NCI-H1092 treated with DMSO at 0.1 percent for 48 hours (cell line): ENCODE results near the gene COQ6.
A peak's percentile ranks its signal among the peaks of the same experiment; 100 is the strongest.
"Not testable (repeated sequence)": the region's sequence is repeated elsewhere in the genome, so short reads cannot be mapped to it uniquely, and the experiment has no call there.

Experiments
- DNase-seq: peaks from one replicate; lab custom pipeline; 2025; lab: John Stamatoyannopoulos, UW

COQ6 gene

DNA sequence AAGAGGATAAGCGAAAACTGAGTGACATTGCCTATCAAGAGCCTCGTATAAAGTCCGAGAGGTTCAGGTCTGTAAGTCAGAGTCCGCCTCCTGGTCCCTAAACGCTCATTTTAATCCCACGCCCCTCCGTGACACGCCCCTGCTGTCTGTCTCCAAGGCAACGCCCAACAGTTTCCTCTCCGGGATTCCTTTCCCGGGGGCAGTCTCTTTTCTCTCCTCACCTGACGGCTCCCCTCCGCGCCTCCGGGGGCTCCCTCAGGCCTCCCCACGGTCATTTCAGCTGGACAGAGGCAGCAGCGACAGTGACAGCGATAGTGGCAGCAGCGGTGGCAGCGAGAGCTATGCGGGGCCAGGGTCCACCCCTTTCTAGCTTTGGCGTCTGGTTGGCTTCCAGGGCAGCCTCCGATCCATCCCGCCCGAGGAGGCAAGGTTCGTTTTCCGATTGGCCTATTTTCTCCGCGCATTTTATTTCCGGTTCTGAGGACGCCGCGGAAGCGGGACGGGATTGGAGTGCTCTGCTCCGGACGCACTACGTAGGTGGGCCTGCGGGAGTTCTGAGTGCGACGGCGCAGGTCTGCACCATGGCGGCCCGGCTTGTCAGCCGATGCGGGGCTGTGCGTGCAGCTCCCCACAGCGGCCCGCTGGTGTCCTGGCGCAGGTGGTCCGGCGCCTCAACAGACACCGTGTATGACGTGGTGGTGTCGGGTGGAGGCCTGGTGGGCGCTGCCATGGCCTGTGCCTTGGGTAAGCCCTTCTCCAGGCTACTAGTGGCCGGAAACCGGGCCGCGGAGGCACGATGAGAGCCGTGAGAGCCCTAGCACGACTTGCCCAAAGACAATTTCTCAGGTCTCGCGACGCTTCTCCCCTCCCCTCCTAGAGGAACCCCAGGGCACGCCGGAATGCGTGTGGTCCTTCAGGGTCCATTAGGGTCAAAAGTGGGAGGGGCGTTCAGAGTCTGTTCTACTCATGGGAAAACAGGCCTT, at the start of gene COQ6, which contains the start of gene FAM161B:
COQ6 (plus strand) TSS at position 551 of the 983 bp plus-strand sequence; CDS start at position 582, 31 bp downstream.
FAM161B (minus strand) TSS at position 343 of the 983 bp plus-strand sequence; CDS start at position 275, 68 bp downstream.
- peak; percentile 97 for DNase-seq

- DNase-seq: no peak
Measured at GRCh38 chr14:73903028-73903427, 47.1 kb upstream of the COQ6 start.

DNA sequence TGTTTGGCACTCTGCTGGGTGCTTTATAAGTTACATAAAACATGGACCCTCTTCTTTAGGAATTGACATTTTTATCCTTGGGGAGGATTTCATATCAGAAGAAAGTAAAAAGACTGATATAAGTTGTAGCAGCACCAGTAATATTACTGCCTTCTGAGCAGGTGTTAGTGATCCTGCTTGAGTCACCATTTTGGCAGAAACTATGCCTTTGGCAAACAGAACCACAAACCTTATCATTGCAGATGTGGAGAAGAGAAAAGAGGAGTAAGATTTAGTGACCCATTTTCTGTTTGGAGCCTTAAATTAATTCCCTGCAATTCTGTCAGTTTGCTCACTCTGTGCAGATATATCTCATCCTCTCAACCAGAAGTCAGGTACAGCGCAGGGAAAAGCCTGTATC, 40.4 kb upstream of the COQ6 start:
- DNase-seq: no peak

DNA sequence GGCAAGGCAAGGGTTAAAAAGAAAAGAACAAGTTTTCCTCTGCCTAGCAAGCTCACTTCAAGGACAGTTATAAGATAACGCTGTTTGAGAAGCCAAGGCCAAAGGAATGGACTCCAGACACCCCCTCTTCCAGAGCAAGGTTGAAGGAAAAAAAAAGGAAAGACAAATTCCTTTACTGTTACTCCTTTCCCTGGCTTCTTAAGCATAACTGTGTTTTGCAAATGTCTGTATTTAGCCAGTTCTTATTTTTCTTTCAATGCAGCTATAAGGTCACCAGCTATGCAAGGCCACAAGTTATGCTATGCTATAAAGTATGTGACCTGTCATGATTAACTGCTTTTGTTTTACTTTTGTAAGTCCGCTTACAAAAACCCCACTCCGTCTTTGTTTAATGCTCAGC, 36.8 kb upstream of the COQ6 start:
- no peak for DNase-seq

DNA sequence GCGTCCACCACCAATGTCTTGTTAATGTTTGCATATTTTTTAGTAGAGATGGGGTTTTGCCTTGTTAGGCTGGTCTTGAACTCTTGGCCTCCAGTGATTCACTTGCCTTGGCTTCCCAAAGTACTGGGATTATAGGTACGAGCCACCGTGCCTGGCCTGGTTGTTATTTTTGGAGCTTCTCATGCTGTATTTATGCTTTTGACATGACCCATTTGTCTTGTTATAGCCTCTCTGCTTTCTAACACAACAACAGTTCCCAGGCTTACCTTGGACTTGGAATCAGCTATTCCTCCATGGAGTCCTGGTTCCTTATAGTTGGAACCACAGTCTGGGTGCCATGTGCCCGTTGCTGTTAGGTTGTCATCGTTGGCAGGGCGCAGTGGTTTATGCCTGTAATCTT, 33.8 kb upstream of the COQ6 start:
- no peak for DNase-seq

- DNase-seq: not testable (repeated sequence)
Measured at GRCh38 chr14:73919457-73919856, 30.6 kb upstream of the COQ6 start.

DNA sequence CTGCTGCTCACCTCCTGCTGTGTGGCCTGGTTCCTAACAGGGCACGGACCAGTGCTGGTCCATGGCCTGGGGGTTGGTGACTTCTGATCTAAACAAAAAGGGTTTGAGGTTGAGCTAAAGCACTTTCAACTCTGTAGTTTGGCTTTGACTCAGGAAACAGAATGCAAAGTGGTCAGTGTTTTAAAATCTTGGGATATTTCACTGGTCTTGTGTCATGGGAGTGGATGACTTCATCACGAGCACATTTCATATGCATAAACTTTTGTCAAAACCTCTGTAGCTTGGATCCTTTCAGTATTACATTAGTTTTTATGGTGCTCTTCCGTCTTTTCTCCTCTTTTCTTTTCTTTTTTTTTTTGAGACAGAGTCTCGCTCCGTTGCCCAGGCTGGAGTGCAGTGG, 25.8 kb upstream of the COQ6 start:
- DNase-seq: no peak

DNA sequence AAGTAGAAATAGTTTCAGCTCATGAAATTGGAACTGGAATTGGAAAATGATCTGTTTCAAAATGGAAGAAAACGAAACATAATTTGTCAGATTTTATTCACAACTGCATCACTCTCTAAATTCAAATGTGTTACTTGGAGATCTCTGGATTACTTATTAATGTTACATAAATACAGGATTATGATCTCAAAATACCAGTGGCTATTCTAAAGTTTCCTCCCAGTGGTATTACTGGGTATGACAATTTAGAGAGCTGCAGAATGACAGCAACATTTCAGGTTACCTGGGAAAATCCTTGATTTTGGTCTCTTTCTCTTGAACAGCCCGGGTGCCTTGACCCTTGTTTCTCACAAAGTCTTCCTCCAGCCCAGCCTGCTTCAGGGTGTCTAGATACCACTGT, 14.4 kb upstream of the COQ6 start:
- no peak for DNase-seq

- no peak for DNase-seq
Measured at GRCh38 chr14:73936548-73936947, 13.6 kb upstream of the COQ6 start.

DNA sequence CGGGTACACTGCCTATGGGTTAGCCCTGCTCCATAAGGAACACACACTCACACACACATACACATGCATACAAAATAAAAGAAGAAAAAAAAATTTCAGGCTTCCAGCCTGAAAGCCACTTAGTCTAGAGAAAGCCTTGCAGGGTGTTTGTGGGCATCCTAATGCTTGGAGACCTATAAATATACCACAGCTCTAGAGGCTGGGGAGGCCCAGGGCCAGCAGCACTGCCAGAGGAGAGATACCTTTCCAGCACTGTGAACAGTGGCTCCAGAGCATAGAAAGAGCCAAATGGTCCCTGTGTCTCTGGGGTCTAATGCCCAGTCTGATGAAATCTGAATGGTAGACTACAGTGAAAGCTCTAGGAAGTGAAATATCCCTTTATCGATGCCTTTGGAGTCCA, 13.1 kb upstream of the COQ6 start:
- DNase-seq: no peak

DNA sequence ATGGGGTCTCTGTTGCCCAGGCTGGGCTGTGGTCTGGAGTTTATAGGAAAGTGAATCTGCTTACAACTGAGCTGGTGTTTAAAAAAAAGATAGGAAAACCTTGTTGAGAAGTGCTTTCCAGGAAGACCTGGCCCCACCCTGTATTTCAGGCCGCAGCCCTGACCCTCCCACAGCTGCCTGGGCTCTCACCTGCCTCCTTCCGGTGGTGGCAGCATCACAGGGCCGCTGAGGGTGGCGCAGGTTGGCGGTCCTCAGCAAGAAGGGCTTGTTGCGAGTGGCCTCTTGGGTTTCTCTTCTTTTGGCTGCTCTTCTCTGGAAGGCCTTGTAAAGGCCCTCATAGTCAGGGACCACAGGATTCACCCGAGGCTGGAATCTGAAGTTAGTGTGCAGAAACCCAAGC, 7.9 kb upstream of the COQ6 start:
- no peak for DNase-seq

DNA sequence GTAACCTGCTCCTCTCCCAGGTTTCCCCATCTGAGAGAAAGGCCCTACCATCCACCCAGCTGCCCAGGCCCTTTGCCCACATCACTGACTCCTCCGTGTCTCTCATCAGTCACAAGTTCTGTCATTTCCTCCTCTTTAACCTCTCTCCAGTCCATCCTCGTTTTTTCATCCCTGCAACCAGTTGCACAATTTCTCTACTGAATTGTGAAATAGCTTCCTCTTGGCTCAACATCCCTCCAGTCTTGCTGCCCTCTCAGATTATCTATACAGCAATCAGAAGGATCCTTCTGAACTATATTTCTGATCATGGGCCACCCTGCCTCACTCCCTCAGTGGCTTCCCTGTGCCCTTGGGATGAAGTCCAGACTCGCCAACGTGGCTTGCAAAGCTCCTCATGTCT, 7.0 kb upstream of the COQ6 start:
- no peak for DNase-seq

GRCh38 chr14:73944432-73945158, 5.5 kb upstream of the COQ6 start:
- DNase-seq: no peak

GRCh38 chr14:73945159-73945670, 4.9 kb upstream of the COQ6 start:
- DNase-seq: no peak

GRCh38 chr14:73953731-73954130, 3.6 kb downstream of the COQ6 start:
- DNase-seq: no peak

DNA sequence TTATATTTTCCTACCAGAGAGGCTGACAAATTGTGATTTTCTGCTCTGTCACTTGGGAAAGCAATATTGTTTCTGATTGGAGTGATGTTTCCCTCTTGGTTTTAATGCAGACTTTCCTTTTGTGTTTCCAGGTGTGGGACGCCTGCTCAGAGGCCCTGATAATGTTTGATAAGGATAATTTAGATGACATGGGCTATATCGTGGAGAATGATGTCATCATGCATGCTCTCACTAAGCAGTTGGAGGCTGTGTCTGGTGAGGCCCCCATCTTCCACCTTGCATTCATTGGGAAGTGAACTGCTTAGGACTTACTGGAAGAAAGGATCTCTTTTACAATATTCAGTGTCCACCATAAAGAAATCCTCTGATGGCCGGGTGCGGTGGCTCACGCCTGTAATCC, 5.6 kb downstream of the COQ6 start:
- DNase-seq: no peak

DNA sequence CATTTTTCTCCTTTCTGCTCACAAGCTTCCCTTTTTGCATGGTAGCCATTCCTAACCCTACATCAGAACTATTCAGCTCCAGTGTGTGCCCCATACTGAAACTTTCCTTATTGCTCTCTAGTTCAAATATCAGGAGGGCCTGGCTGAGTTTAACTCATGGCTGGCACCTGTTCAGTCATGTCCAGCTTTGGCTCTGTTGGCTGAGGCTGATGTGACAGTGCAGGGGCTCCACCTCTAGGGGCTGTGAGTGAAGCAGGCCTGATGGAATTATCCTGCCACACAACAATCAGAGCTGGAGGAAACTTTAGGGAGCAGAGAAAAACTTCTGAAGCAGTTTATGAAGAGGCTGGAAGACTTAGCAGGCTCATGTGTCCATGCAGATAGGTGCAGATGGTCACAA, 8.5 kb downstream of the COQ6 start:
- DNase-seq: no peak

- DNase-seq: no peak
Measured at GRCh38 chr14:73961192-73961591, 11.1 kb downstream of the COQ6 start.

DNA sequence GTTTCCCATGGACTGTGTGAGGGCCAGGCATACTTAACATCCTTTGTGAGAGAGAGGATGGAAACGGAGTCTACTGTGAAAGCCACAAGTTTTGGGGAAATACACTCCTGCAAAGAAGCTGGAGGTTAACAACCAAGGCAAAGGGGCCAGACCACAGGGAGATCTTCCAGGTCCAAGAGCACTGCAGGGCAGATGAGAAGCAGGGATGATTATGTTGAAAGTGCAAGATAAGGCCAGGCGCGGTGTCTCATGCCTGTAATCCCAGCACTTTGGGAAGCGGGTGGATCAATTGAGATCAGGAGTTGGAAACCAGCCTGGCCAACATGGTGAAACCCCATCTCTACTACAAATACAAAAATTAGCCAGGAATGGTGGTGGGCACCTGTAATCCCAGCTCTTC, 15.1 kb downstream of the COQ6 start:
- no peak for DNase-seq

DNA sequence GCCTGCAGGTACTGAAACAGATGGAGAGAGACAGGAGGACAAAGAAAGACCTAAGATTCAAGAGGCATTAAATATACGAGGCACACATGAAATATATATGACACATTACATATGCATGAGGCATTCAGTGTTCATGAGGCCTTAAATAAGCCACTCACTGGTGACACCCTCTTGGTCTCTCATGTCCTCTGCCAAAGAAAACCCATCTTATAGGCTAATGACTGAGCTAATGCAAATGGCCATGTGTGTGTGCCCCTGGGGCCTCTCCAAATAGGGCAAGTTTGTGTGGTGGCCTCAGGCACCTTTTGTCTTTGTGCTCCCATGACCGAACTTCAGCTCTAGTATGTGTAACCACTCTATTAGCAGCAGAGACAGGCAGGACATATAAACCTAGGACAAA, 18.8 kb downstream of the COQ6 start:
- DNase-seq: no peak

DNA sequence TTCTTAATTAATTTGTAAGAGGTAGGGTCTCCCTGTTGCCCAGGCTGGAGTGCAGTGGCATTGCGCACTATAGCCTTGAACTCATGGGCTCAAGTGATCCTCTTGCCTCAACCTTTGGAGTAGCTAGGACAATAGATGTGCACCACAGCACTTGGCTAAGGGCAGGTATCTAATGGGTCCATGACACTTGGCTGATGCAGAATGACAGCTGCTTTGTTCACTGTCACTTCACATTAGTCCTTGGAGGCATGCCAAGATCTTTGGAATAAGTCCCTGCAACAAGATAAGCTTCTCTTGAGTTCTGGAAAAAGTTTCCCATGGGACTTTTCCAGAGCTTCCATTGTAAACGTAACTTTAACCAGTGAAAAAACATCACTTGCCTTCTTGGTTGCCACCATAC, 23.4 kb downstream of the COQ6 start:
- no peak for DNase-seq

- DNase-seq: no peak
Measured at GRCh38 chr14:73976125-73976524, 26.0 kb downstream of the COQ6 start.

- DNase-seq: no peak
Measured at GRCh38 chr14:73977896-73978295, 27.8 kb downstream of the COQ6 start.
